Measurements from ENCODE around the gene OSCP1.
A peak's percentile ranks its signal among the peaks of the same experiment; 100 is the strongest.

OSCP1 gene

DNA sequence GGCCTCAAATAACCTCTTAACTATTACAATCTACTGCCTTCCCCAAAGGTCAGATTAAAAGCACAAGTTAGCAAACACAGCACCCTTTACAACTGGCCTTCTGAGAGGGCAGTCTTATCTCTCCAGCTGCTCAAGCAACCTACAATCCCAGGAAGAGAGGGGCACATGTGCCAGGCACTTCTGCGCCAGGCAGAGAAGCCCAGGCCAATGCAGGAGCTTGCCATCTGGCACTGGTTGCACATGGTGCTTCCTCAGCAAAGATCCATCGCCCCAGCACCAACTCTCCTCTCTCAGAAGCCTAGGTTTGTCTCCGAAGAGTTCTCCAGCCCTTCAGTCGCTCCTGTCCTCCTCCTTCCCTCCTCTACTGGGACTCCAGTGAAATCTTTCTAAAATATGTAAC lies 67.0 kb downstream of the OSCP1 start:
- no peak overlapping the region for H3K4me2 ChIP-seq (ENCODE audit: low read length, poor library complexity, severe bottlenecking)
- peak overlapping the region in 1 of 2 experiments; percentile 95 for H3K4me3 ChIP-seq (ENCODE audit: insufficient read depth in 1 of 2, low read depth in 1 of 2, low read length in 2 of 2)
- H2AFZ ChIP-seq (ENCODE audit: low read depth, low read length) = no peak overlapping the region
- H2BK12ac ChIP-seq (ENCODE audit: low read length in 2 of 2) = peak overlapping the region in 1 of 2 experiments; percentile 30
- H3K9ac ChIP-seq (ENCODE audit: low read length) = peak overlapping the region; percentile 14
- peak overlapping the region in 1 of 2 experiments; percentile 72 for H3K14ac ChIP-seq (ENCODE audit: low read length in 2 of 2)
- H3K79me1 ChIP-seq (replicated peaks; ENCODE audit: low read length, poor library complexity, severe bottlenecking) = peaks cover 2% of the 10 kb centered on the region
- H2BK120ac ChIP-seq (ENCODE audit: low read depth, low read length) = no peak overlapping the region
- H3K4ac ChIP-seq (ENCODE audit: low read depth in 1 of 2, low read length in 2 of 2) = peak overlapping the region in 1 of 2 experiments; percentile 13
- no peak overlapping the region for H2AK5ac ChIP-seq (ENCODE audit: low read length, severe bottlenecking)
- no peak overlapping the region for H3K18ac ChIP-seq (ENCODE audit: low read depth in 1 of 2, low read length in 2 of 2)
- H3K27ac ChIP-seq (ENCODE audit: low read length, poor library complexity, severe bottlenecking) = no peak overlapping the region
- H3K9me3 ChIP-seq (ENCODE audit: control insufficient read depth, low read length) = no peaks in the 10 kb centered on the region
- no peak overlapping the region for H2BK5ac ChIP-seq (ENCODE audit: low read depth, low read length, poor library complexity, severe bottlenecking)
- no peak overlapping the region for H4K8ac ChIP-seq (ENCODE audit: low read length)
- WGBS = 98% methylated on average over 4 of the region's 4 CpGs
- H3K36me3 ChIP-seq (ENCODE audit: control insufficient read depth in 1 of 2, insufficient read depth in 2 of 2, low read depth in 1 of 2, low read length in 2 of 2) = peaks cover 7 to 9% of the 10 kb centered on the region in 2 experiments
- peak overlapping the region in 1 of 2 experiments; percentile 34 for H3K23ac ChIP-seq (ENCODE audit: low read length in 2 of 2)
- H4K91ac ChIP-seq (ENCODE audit: low read length) = no peak overlapping the region
- H3K27me3 ChIP-seq (ENCODE audit: control insufficient read depth in 1 of 2, insufficient read depth in 1 of 2, low read length in 2 of 2) = no peaks in the 10 kb centered on the region
- H2BK15ac ChIP-seq (ENCODE audit: low read depth, poor library complexity, severe bottlenecking) = no peak overlapping the region
- no peak for DNase-seq
- peaks cover 18% of the 10 kb centered on the region for H3K4me1 ChIP-seq (ENCODE audit: control insufficient read depth, insufficient read depth, low read depth, low read length)

DNA sequence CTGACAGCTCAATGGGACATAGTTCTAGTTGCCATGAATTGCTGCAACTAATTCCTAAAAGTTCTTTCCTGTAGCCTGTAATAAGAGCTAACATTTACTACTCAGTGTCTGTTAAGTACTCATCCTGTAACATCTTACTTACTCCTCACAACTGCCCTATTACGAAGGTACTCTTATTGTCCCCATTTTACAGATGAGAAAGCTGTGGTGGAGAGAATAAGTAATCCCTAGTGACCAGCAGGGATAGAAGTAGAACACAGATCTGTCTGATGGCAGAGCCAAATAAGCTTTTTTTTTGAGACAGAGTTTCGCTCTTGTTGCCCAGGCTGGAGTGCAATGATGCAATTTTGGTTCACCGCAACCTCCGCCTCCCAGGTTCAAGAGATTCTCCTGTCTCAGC lies 67.6 kb downstream of the OSCP1 start:
- no peak overlapping the region for H3K9ac ChIP-seq (ENCODE audit: low read length)
- no peak overlapping the region for H3K4me2 ChIP-seq (ENCODE audit: low read length, poor library complexity, severe bottlenecking)
- H2BK12ac ChIP-seq (ENCODE audit: low read length in 2 of 2) = no peak overlapping the region
- H3K18ac ChIP-seq (ENCODE audit: low read depth in 1 of 2, low read length in 2 of 2) = no peak overlapping the region
- peaks cover 13% of the 10 kb centered on the region in 2 experiments for H3K36me3 ChIP-seq (ENCODE audit: control insufficient read depth in 1 of 2, insufficient read depth in 2 of 2, low read depth in 1 of 2, low read length in 2 of 2)
- no peak overlapping the region for H2AFZ ChIP-seq (ENCODE audit: low read depth, low read length)
- peaks cover 2% of the 10 kb centered on the region for H3K79me1 ChIP-seq (replicated peaks; ENCODE audit: low read length, poor library complexity, severe bottlenecking)
- H4K8ac ChIP-seq (ENCODE audit: low read length) = no peak overlapping the region
- H2BK5ac ChIP-seq (ENCODE audit: low read depth, low read length, poor library complexity, severe bottlenecking) = no peak overlapping the region
- DNase-seq = no peak
- no peaks in the 10 kb centered on the region for H3K9me3 ChIP-seq (ENCODE audit: control insufficient read depth, low read length)
- H3K27ac ChIP-seq (ENCODE audit: low read length, poor library complexity, severe bottlenecking) = no peak overlapping the region
- no peak overlapping the region for H2BK120ac ChIP-seq (ENCODE audit: low read depth, low read length)
- H2AK5ac ChIP-seq (ENCODE audit: low read length, severe bottlenecking) = no peak overlapping the region
- no peak overlapping the region for H3K4ac ChIP-seq (ENCODE audit: low read depth in 1 of 2, low read length in 2 of 2)
- H3K23ac ChIP-seq (ENCODE audit: low read length in 2 of 2) = no peak overlapping the region
- H3K14ac ChIP-seq (ENCODE audit: low read length in 2 of 2) = no peak overlapping the region
- peaks cover 16% of the 10 kb centered on the region for H3K4me1 ChIP-seq (ENCODE audit: control insufficient read depth, insufficient read depth, low read depth, low read length)
- H3K27me3 ChIP-seq (ENCODE audit: control insufficient read depth in 1 of 2, insufficient read depth in 1 of 2, low read length in 2 of 2) = no peaks in the 10 kb centered on the region
- 100% methylated on average over 4 of the region's 4 CpGs for WGBS
- no peak overlapping the region for H2BK15ac ChIP-seq (ENCODE audit: low read depth, poor library complexity, severe bottlenecking)
- no peak overlapping the region for H4K91ac ChIP-seq (ENCODE audit: low read length)
- H3K4me3 ChIP-seq (ENCODE audit: insufficient read depth in 1 of 2, low read depth in 1 of 2, low read length in 2 of 2) = no peak overlapping the region

DNA sequence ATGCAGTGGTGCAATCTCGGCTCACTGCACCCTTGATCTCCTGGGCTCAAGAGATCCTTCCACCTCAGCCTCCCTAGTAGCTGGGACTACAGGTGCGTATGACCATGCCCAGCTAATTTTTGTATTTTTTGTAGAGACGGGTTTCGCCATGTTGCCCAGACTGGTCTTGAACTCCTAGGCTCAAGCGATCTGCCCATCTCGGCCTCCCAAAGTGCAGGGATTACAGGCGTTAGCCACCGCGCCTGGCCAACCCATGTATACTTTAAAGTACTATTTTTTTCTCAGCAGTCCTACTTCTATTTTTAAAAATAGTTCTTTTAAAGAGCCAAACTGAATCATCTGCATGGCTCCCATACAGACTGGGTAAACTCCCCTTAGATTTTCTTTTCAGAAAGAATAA lies 68.0 kb downstream of the OSCP1 start:
- no peak overlapping the region for H2BK12ac ChIP-seq (ENCODE audit: low read length in 2 of 2)
- no peak overlapping the region for H3K4ac ChIP-seq (ENCODE audit: low read depth in 1 of 2, low read length in 2 of 2)
- no peak overlapping the region for H2AK5ac ChIP-seq (ENCODE audit: low read length, severe bottlenecking)
- H2AFZ ChIP-seq (ENCODE audit: low read depth, low read length) = no peak overlapping the region
- no peak overlapping the region for H3K18ac ChIP-seq (ENCODE audit: low read depth in 1 of 2, low read length in 2 of 2)
- no peak overlapping the region for H3K9ac ChIP-seq (ENCODE audit: low read length)
- H2BK120ac ChIP-seq (ENCODE audit: low read depth, low read length) = no peak overlapping the region
- H3K79me1 ChIP-seq (replicated peaks; ENCODE audit: low read length, poor library complexity, severe bottlenecking) = peaks cover 4% of the 10 kb centered on the region
- no peaks in the 10 kb centered on the region for H3K27me3 ChIP-seq (ENCODE audit: control insufficient read depth in 1 of 2, insufficient read depth in 1 of 2, low read length in 2 of 2)
- H3K4me2 ChIP-seq (ENCODE audit: low read length, poor library complexity, severe bottlenecking) = no peak overlapping the region
- no peak overlapping the region for H3K27ac ChIP-seq (ENCODE audit: low read length, poor library complexity, severe bottlenecking)
- H2BK15ac ChIP-seq (ENCODE audit: low read depth, poor library complexity, severe bottlenecking) = no peak overlapping the region
- H3K9me3 ChIP-seq (ENCODE audit: control insufficient read depth, low read length) = no peaks in the 10 kb centered on the region
- no peak for DNase-seq
- H3K4me3 ChIP-seq (ENCODE audit: insufficient read depth in 1 of 2, low read depth in 1 of 2, low read length in 2 of 2) = no peak overlapping the region
- H4K8ac ChIP-seq (ENCODE audit: low read length) = no peak overlapping the region
- no peak overlapping the region for H2BK5ac ChIP-seq (ENCODE audit: low read depth, low read length, poor library complexity, severe bottlenecking)
- peaks cover 15% of the 10 kb centered on the region in 2 experiments for H3K36me3 ChIP-seq (ENCODE audit: control insufficient read depth in 1 of 2, insufficient read depth in 2 of 2, low read depth in 1 of 2, low read length in 2 of 2)
- 98% methylated on average over 9 of the region's 9 CpGs for WGBS
- peaks cover 15% of the 10 kb centered on the region for H3K4me1 ChIP-seq (ENCODE audit: control insufficient read depth, insufficient read depth, low read depth, low read length)
- H4K91ac ChIP-seq (ENCODE audit: low read length) = no peak overlapping the region
- H3K14ac ChIP-seq (ENCODE audit: low read length in 2 of 2) = no peak overlapping the region
- H3K23ac ChIP-seq (ENCODE audit: low read length in 2 of 2) = no peak overlapping the region

DNA sequence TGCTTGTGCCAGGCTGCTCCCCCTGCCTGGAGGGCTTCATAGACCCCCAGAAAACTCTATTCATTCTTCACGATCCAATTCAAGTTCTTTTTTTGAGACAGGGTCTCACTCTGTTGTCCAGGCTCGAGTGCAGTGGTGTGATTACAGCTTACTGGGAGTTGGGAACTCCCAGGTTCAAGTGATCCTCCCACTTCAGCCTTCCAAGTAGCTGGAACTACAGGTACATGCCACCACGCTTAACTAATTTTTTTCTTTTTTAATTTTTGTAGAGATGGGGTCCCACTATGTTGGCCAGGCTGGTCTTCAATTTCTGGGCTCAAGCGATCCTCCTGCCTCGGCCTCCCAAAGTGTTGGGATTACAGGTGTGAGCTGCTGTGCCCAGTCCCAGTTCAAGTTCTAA lies 68.8 kb downstream of the OSCP1 start:
- Histone ChIP-seq H3K36me3 (ENCODE audit: control insufficient read depth in 1 of 2, insufficient read depth in 2 of 2, low read depth in 1 of 2, low read length in 2 of 2) (peaks cover 15% of the 10 kb centered on the region in 2 experiments), H2BK12ac (ENCODE audit: low read length in 2 of 2) (no peak overlapping the region), H3K4ac (ENCODE audit: low read depth in 1 of 2, low read length in 2 of 2) (no peak overlapping the region), H3K27ac (ENCODE audit: low read length, poor library complexity, severe bottlenecking) (no peak overlapping the region), H3K4me1 (ENCODE audit: control insufficient read depth, insufficient read depth, low read depth, low read length) (peaks cover 10% of the 10 kb centered on the region), H3K79me1 (replicated peaks; ENCODE audit: low read length, poor library complexity, severe bottlenecking) (peaks cover 4% of the 10 kb centered on the region), H2BK120ac (ENCODE audit: low read depth, low read length) (no peak overlapping the region), H3K4me2 (ENCODE audit: low read length, poor library complexity, severe bottlenecking) (no peak overlapping the region), H3K9me3 (ENCODE audit: control insufficient read depth, low read length) (no peaks in the 10 kb centered on the region), H3K4me3 (ENCODE audit: insufficient read depth in 1 of 2, low read depth in 1 of 2, low read length in 2 of 2) (no peak overlapping the region), H4K91ac (ENCODE audit: low read length) (no peak overlapping the region), H2BK15ac (ENCODE audit: low read depth, poor library complexity, severe bottlenecking) (no peak overlapping the region), H3K14ac (ENCODE audit: low read length in 2 of 2) (no peak overlapping the region), H3K18ac (ENCODE audit: low read depth in 1 of 2, low read length in 2 of 2) (no peak overlapping the region), H2AFZ (ENCODE audit: low read depth, low read length) (no peak overlapping the region), H3K9ac (ENCODE audit: low read length) (no peak overlapping the region), H3K23ac (ENCODE audit: low read length in 2 of 2) (no peak overlapping the region), H3K27me3 (ENCODE audit: control insufficient read depth in 1 of 2, insufficient read depth in 1 of 2, low read length in 2 of 2) (no peaks in the 10 kb centered on the region), H4K8ac (ENCODE audit: low read length) (no peak overlapping the region), H2AK5ac (ENCODE audit: low read length, severe bottlenecking) (no peak overlapping the region), H2BK5ac (ENCODE audit: low read depth, low read length, poor library complexity, severe bottlenecking) (no peak overlapping the region)
- WGBS = 99% methylated on average over 4 of the region's 5 CpGs
- DNase-seq = no peak

Data from mesenchymal stem cell (in vitro differentiated cells and primary cell).